H1 (cell line): ENCODE results near the gene MUC7. TPM values are rescaled to one million over a fixed set of nuclear protein-coding genes. Genes with fewer than 3 reads are reported as not detected.

Source experiments
- CTCF ChIA-PET: fragments of 300-600 bp; sonication (Branson Sonifier 250); formaldehyde crosslinking; loops from one replicate; lab custom pipeline; 2021; ENCODE audit not compliant: partially characterized antibody; lab: Charles Lee
- POLR2A ChIA-PET: fragments of 300-600 bp; sonication (Branson Sonifier 250); formaldehyde crosslinking; loops from one replicate; lab custom pipeline; 2021; ENCODE audit warnings: inconsistent platforms; ENCODE audit not compliant: partially characterized antibody; lab: Charles Lee
- DNase-seq, 2 experiments: peaks; one replicate each; pipeline versions ENCODE4 v3.0.0 to v3.0.0-alpha.2; 2010 to 2022; ENCODE audit warnings: low spot score in 2 of 2, low read depth in 1 of 2, mixed read lengths in 1 of 2
- FAIRE-seq: peaks from 2 replicates; lab custom pipeline; 2011; peaks lifted over from hg19 to GRCh38; lab: Jason Lieb, UNC
- H2AFZ ChIP-seq: 2 replicates; pipeline ENCODE4 v1.8.1; 2012; ENCODE audit warnings: low read length, inconsistent platforms
- H2AK5ac ChIP-seq: 2 replicates; pipeline ENCODE4 v1.6.1; 2013; ENCODE audit warnings: low read depth, low read length
- H2BK120ac ChIP-seq: replicated peaks from 2 replicates; pipeline ENCODE3; 2013; ENCODE audit warnings: low read depth, low read length, inconsistent platforms
- H2BK12ac ChIP-seq: 2 replicates; pipeline ENCODE4 v1.6.1; 2013; ENCODE audit warnings: low read depth, low read length
- H2BK15ac ChIP-seq: 2 replicates; pipeline ENCODE4 v1.6.1; 2013; ENCODE audit warnings: low read length
- H2BK20ac ChIP-seq: 2 replicates; pipeline ENCODE4 v1.6.1; 2013; ENCODE audit warnings: low read length
- H2BK5ac ChIP-seq: 2 replicates; pipeline ENCODE4 v1.6.1; 2013; ENCODE audit warnings: low read depth, low read length
- H3K14ac ChIP-seq: 2 replicates; pipeline ENCODE4 v1.6.1; 2013; ENCODE audit warnings: inconsistent platforms; ENCODE audit not compliant: insufficient read length
- H3K18ac ChIP-seq: 2 replicates; pipeline ENCODE4 v1.6.1; 2013; ENCODE audit warnings: low read length; ENCODE audit errors: extremely low read depth
- H3K23ac ChIP-seq: 2 replicates; pipeline ENCODE4 v1.6.1; 2013; ENCODE audit warnings: inconsistent platforms; ENCODE audit not compliant: insufficient read length
- H3K23me2 ChIP-seq: 2 replicates; pipeline ENCODE4 v1.6.1; 2013; ENCODE audit warnings: low read depth, low read length
- H3K27ac ChIP-seq: 2 replicates; pipeline ENCODE4 v1.6.1; 2011; ENCODE audit warnings: low read depth, low read length, inconsistent platforms
- H3K27me3 ChIP-seq, 4 experiments: replicated peaks in 1 of 4; 1 replicate in 1 of 4; 2 replicates in 3 of 4; pipeline versions ENCODE4 v1.6.1 to v1.8.1; 2011 to 2013; ENCODE audit warnings: low read length in 3 of 4, mild to moderate bottlenecking in 3 of 4, inconsistent platforms in 2 of 4, mixed read lengths in 2 of 4, moderate library complexity in 1 of 4; ENCODE audit not compliant: control insufficient read depth in 3 of 4, insufficient read depth in 3 of 4; ENCODE audit errors: extremely low read depth in 1 of 4
- H3K36me3 ChIP-seq, 4 experiments: 2 replicates each; pipeline versions ENCODE4 v1.6.1 to v1.8.1; 2011 to 2013; ENCODE audit warnings: mild to moderate bottlenecking in 4 of 4, low read length in 3 of 4, moderate library complexity in 2 of 4, control low read depth in 1 of 4, inconsistent platforms in 1 of 4; ENCODE audit not compliant: insufficient read depth in 4 of 4, control insufficient read depth in 2 of 4
- H3K4ac ChIP-seq: replicated peaks from 2 replicates; pipeline ENCODE3; 2013; ENCODE audit warnings: low read length, low read depth, mixed read lengths, inconsistent platforms; ENCODE audit not compliant: insufficient read length
- H3K4me1 ChIP-seq, 4 experiments: replicated peaks in 1 of 4; 1 replicate in 1 of 4; 2 replicates in 3 of 4; pipeline versions ENCODE4 v1.6.1 to v1.8.1; 2011 to 2013; ENCODE audit warnings: low read length in 3 of 4, inconsistent platforms in 2 of 4, mixed read lengths in 1 of 4; ENCODE audit not compliant: insufficient read depth in 4 of 4, control insufficient read depth in 3 of 4
- H3K4me2 ChIP-seq, 2 experiments: 2 replicates each; pipeline versions ENCODE4 v1.6.1 to v1.8.1; 2011 to 2013; ENCODE audit warnings: low read depth in 2 of 2, low read length in 2 of 2, control low read depth in 1 of 2, inconsistent platforms in 1 of 2, mild to moderate bottlenecking in 1 of 2; ENCODE audit not compliant: insufficient read depth in 1 of 2
- H3K4me3 ChIP-seq, 4 experiments: fragments of 200-600, 300-600 bp in 1 of 4; sonication (generic), shearing (Covaris generic), sonication (Bioruptor Twin) in 1 of 4; 2 replicates each; pipeline versions ENCODE4 v1.5.1 to v1.8.1; 2011 to 2016; ENCODE audit warnings: low read length in 4 of 4, low read depth in 3 of 4, control low read depth in 2 of 4, inconsistent platforms in 2 of 4, mild to moderate bottlenecking in 2 of 4, mixed read lengths in 1 of 4, moderate library complexity in 1 of 4; ENCODE audit not compliant: insufficient read depth in 2 of 4; ENCODE audit errors: extremely low read depth in 1 of 4
- H3K56ac ChIP-seq: replicated peaks from 2 replicates; pipeline ENCODE3; 2013; ENCODE audit warnings: low read depth, mild to moderate bottlenecking, mixed read lengths, low read length, inconsistent platforms; ENCODE audit not compliant: insufficient read length
- H3K79me1 ChIP-seq: 2 replicates; pipeline ENCODE4 v1.6.1; 2013; ENCODE audit warnings: low read depth, low read length, control low read depth
- H3K79me2 ChIP-seq, 2 experiments: 2 replicates each; pipeline versions ENCODE4 v1.6.1 to v1.8.1; 2012 to 2013; ENCODE audit warnings: low read length in 2 of 2, mild to moderate bottlenecking in 2 of 2, inconsistent platforms in 1 of 2; ENCODE audit not compliant: insufficient read depth in 2 of 2, control insufficient read depth in 1 of 2
- H3K9ac ChIP-seq, 4 experiments: replicated peaks in 1 of 4; 1 replicate in 1 of 4; 2 replicates in 3 of 4; pipeline versions ENCODE4 v1.6.1 to v1.8.1; 2011 to 2013; ENCODE audit warnings: low read depth in 3 of 4, low read length in 3 of 4, control low read depth in 2 of 4, mild to moderate bottlenecking in 2 of 4, moderate library complexity in 2 of 4, inconsistent platforms in 1 of 4; ENCODE audit errors: extremely low read depth in 1 of 4
- H3K9me3 ChIP-seq, 2 experiments: 2 replicates each; pipeline versions ENCODE4 v1.6.1 to v1.8.1; 2012 to 2013; ENCODE audit warnings: mild to moderate bottlenecking in 2 of 2, moderate library complexity in 2 of 2, control low read depth in 1 of 2, inconsistent platforms in 1 of 2, low read depth in 1 of 2, low read length in 1 of 2, mixed read lengths in 1 of 2; ENCODE audit not compliant: insufficient read depth in 2 of 2
- H4K20me1 ChIP-seq, 2 experiments: replicated peaks in 1 of 2; 2 replicates each; pipeline versions ENCODE3 to v1.8.1; 2011 to 2013; ENCODE audit warnings: inconsistent platforms in 2 of 2, low read length in 2 of 2, mild to moderate bottlenecking in 1 of 2; ENCODE audit not compliant: insufficient read depth in 2 of 2, control insufficient read depth in 1 of 2
- H4K5ac ChIP-seq: 2 replicates; pipeline ENCODE4 v1.6.1; 2013; ENCODE audit warnings: low read length, low read depth, mixed read lengths, inconsistent platforms; ENCODE audit not compliant: insufficient read length
- H4K8ac ChIP-seq: 2 replicates; pipeline ENCODE4 v1.8.0; 2013; ENCODE audit warnings: mild to moderate bottlenecking, moderate library complexity, low read length, inconsistent platforms; ENCODE audit not compliant: insufficient read depth; ENCODE audit errors: extremely low read depth
- H4K91ac ChIP-seq: replicated peaks from 2 replicates; pipeline ENCODE3; 2013; ENCODE audit warnings: low read length, mixed read lengths, inconsistent platforms; ENCODE audit not compliant: insufficient read length
- JUND ChIP-seq: IDR thresholded peaks from 2 replicates; pipeline ENCODE4 v1.6.1; 2011; ENCODE audit warnings: mild to moderate bottlenecking, improper control_type of control experiment, low read length
- NRF1 ChIP-seq: IDR thresholded peaks from 2 replicates; pipeline ENCODE4 v1.6.1; 2011; ENCODE audit warnings: mild to moderate bottlenecking, low read depth, low read length, improper control_type of control experiment
- TCF12 ChIP-seq: IDR thresholded peaks from 2 replicates; pipeline ENCODE4 v1.6.1; 2011; ENCODE audit warnings: low read depth, mild to moderate bottlenecking, low read length
- ZNF274 ChIP-seq: IDR thresholded peaks from 2 replicates; pipeline ENCODE4 v1.7.0; 2012; ENCODE audit warnings: low read length, borderline replicate concordance; ENCODE audit errors: extremely low read depth
- WGBS, 2 experiments: shearing (Covaris generic) in 1 of 2; methylation state at CpG; one replicate each; pipeline versions ENCODE4 v1.1.6 to v1.1.7; 2013 to 2015; ENCODE audit warnings: low lambda C conversion rate in 2 of 2, mixed read lengths in 2 of 2, inconsistent platforms in 1 of 2, low coverage in 1 of 2, missing lambda C conversion rate in 1 of 2; ENCODE audit not compliant: insufficient replicate concordance in 2 of 2, insufficient coverage in 1 of 2, insufficient read length in 1 of 2; ENCODE audit errors: extremely low coverage in 1 of 2, missing lambda C conversion rate in 1 of 2; 5-methylcytosine and 5-hydroxymethylcytosine counted together
- polyA plus RNA-seq, 7 experiments: library from polyadenylated mRNA; depleted of rRNA in 3 of 7; stranded (reverse) in 5 of 7; unstranded in 2 of 7; fragments of >200 nt in 5 of 7; fragments of 200-250 nt in 2 of 7; gene quantifications; 1 replicate in 5 of 7; 2 replicates in 1 of 7; 4 replicates in 1 of 7; pipeline versions ENCODE4 v1.2.1 to v1.2.3, GENCODE V29; 2011 to 2013; ENCODE audit warnings: missing spikeins in 2 of 7, mixed read lengths in 2 of 7
- total RNA-seq: library from RNA; stranded (reverse); fragmentation: NEBNext Ultra II Directional; extraction: Animal tissue kit (Norgen Biotek cat#: 25700); gene quantifications from 2 replicates; pipeline ENCODE4 v1.2.1, GENCODE V29; 2021

MUC7 gene
- total and polyA plus RNA-seq, 2 of the 8 experiments (the other 6 are each of a cell fraction or from before 2014, with no cell fraction given), result not detected

GRCh38 chr4:70522626-70523025 lies 50.6 kb downstream of the MUC7 start:
- CTCF ChIA-PET, result interaction anchor here (1.0 to 1.7 kb wide), 2 partner anchors 9 to 12 kb away, joined by 4 to 5 read pairs; no protein-coding TSS in a partner anchor
- no peak overlapping the region for H3K23ac ChIP-seq
- FAIRE-seq, result no peak
- no peak overlapping the region for H4K91ac ChIP-seq
- H3K9me3 ChIP-seq, result no peaks in the 10 kb centered on the region
- no peak for DNase-seq
- 91% methylated on average over 7 of the region's 7 CpGs; no CpG with 5 or more reads in 1 of the 2 experiments for WGBS, 2 experiments
- H3K4me1 ChIP-seq, result no peaks in the 10 kb centered on the region
- H3K18ac ChIP-seq, result no peak overlapping the region
- no peaks in the 10 kb centered on the region for H4K20me1 ChIP-seq
- H3K23me2 ChIP-seq, result no peaks in the 10 kb centered on the region
- no peaks in the 10 kb centered on the region for H3K27me3 ChIP-seq
- H3K36me3 ChIP-seq, result no peaks in the 10 kb centered on the region
- H3K79me2 ChIP-seq, result no peaks in the 10 kb centered on the region
- H4K5ac ChIP-seq, result no peak overlapping the region
- H3K27ac ChIP-seq, result no peak overlapping the region
- POLR2A ChIA-PET, result no interaction called here
- no peak overlapping the region for H2AFZ ChIP-seq
- H3K56ac ChIP-seq, result no peak overlapping the region
- H3K14ac ChIP-seq, result no peak overlapping the region
- no peak overlapping the region for H3K4me2 ChIP-seq
- no peak overlapping the region for H2BK12ac ChIP-seq
- H2BK120ac ChIP-seq, result no peak overlapping the region
- H2AK5ac ChIP-seq, result no peak overlapping the region
- no peak overlapping the region for H3K4ac ChIP-seq
- no peak overlapping the region for H4K8ac ChIP-seq
- no peak overlapping the region for H2BK20ac ChIP-seq
- no peak overlapping the region for H3K4me3 ChIP-seq
- no peaks in the 10 kb centered on the region for H3K79me1 ChIP-seq
- no peak overlapping the region for H2BK15ac ChIP-seq
- H2BK5ac ChIP-seq, result no peak overlapping the region
- no peak overlapping the region for H3K9ac ChIP-seq
- TF ChIP-seq JUND (no peak), TCF12 (no peak), ZNF274 (no peak), NRF1 (no peak)
